Medulla oblongata (tissue), 1 donor: Measurements from ENCODE around the gene RASA3.

ENCODE experiments used
- DNase-seq: peaks from one replicate; pipeline ENCODE4 v3.0.0-alpha.2; 2015; ENCODE audit errors: extremely low spot score

RASA3 gene

GRCh38 chr13:113981611-113982295 is 150.7 kb downstream of the RASA3 start:
- no peak for DNase-seq

GRCh38 chr13:113981194-113981605 is 151.2 kb downstream of the RASA3 start:
- DNase-seq: no peak

GRCh38 chr13:113980489-113981064 is 151.8 kb downstream of the RASA3 start:
- DNase-seq: no peak

- no peak for DNase-seq
These were observed 152.5 kb downstream of the RASA3 start for GRCh38 chr13:113979791-113980471.

- DNase-seq: no peak
These were observed 153.5 kb downstream of the RASA3 start for GRCh38 chr13:113978741-113979481.

GRCh38 chr13:113977976-113978375 is 154.4 kb downstream of the RASA3 start:
- no peak for DNase-seq

GRCh38 chr13:113976711-113977684 is 155.4 kb downstream of the RASA3 start:
- no peak for DNase-seq

GRCh38 chr13:113975416-113975815 is 157.0 kb downstream of the RASA3 start:
- no peak for DNase-seq

GRCh38 chr13:113974304-113975281 is 157.8 kb downstream of the RASA3 start:
- DNase-seq: no peak

GRCh38 chr13:113973218-113974164 is 158.9 kb downstream of the RASA3 start, which contains the start of gene C13orf46:
Gene C13orf46, minus strand, starts transcription at chr13:113974076. Its CDS starts 79 bp downstream, at chr13:113973997.
- DNase-seq: no peak

GRCh38 chr13:113972451-113973217 is 159.8 kb downstream of the RASA3 start:
- DNase-seq: no peak

GRCh38 chr13:113971471-113972231 is 160.8 kb downstream of the RASA3 start:
- no peak for DNase-seq

GRCh38 chr13:113970810-113971470 is 161.5 kb downstream of the RASA3 start:
- DNase-seq: no peak

- DNase-seq: no peak
These were observed 162.3 kb downstream of the RASA3 start for GRCh38 chr13:113969973-113970611.

- DNase-seq: no peak
These were observed 163.0 kb downstream of the RASA3 start for GRCh38 chr13:113969311-113969972.
